Stomach (tissue), 9 donors: ENCODE results near the gene R3HCC1L. TPM values are rescaled to one million over a fixed set of nuclear protein-coding genes. Genes with fewer than 3 reads are reported as not detected.

Experiments used
- DNase-seq, 2 donors: peaks; one replicate each; pipeline versions ENCODE4 v3.0.0 to v3.0.0-alpha.2; 2013 to 2019
- H3K27ac ChIP-seq, 5 donors: fragments of 200-600 bp in 4 of 5; sonication (generic) in 4 of 5; one replicate each; pipeline ENCODE4 v1.5.1; 2013 to 2019; ENCODE audit warnings: mild to moderate bottlenecking in 1 of 5, moderate library complexity in 1 of 5
- H3K27me3 ChIP-seq, 3 donors: fragments of 200-600 bp; sonication (generic); one replicate each; pipeline ENCODE4 v1.5.1; 2017 to 2019; ENCODE audit warnings: mixed run types in 1 of 3
- H3K36me3 ChIP-seq, 4 donors: fragments of 200-600 bp; sonication (generic); 1 replicate in 3 of 4; 2 replicates in 1 of 4; pipeline ENCODE4 v1.5.1; 2016 to 2019
- H3K4me1 ChIP-seq, 4 donors: fragments of 200-600 bp; sonication (generic); one replicate each; pipeline ENCODE4 v1.5.1; 2016 to 2019
- H3K4me3 ChIP-seq, 4 donors: fragments of 200-600 bp; sonication (generic) in 3 of 4; one replicate each; pipeline ENCODE4 v1.5.1; 2016 to 2019; ENCODE audit warnings: mild to moderate bottlenecking in 1 of 4
- H3K9me3 ChIP-seq, 4 donors: fragments of 200-600 bp; sonication (generic); one replicate each; pipeline ENCODE4 v1.5.1; 2016 to 2019
- EP300 ChIP-seq: sonication (generic); formaldehyde crosslinking; IDR thresholded peaks from one replicate; pipeline ENCODE4 v1.6.1; 2017; ENCODE audit warnings: antibody characterized with exemption
- POLR2A ChIP-seq, 4 donors: fragments of 450-650 bp; IDR thresholded peaks; one replicate each; pipeline ENCODE4 v1.6.1; 2016; ENCODE audit warnings: antibody characterized with exemption in 4 of 4, control low read depth in 2 of 4, mild to moderate bottlenecking in 1 of 4, moderate library complexity in 1 of 4
- POLR2AphosphoS5 ChIP-seq, 3 donors: sonication (generic); formaldehyde crosslinking; IDR thresholded peaks; one replicate each; pipeline ENCODE4 v1.6.1; 2016; ENCODE audit warnings: antibody characterized with exemption in 3 of 3
- WGBS, 5 donors: extraction: QIAGEN DNeasy Blood & Tissue Kit in 3 of 5; methylation state at CpG; one replicate each; pipeline versions ENCODE4 v1.1.5 to v1.1.7; 2013 to 2018; 5-methylcytosine and 5-hydroxymethylcytosine counted together
- intact Hi-C: fragments of 100-400 bp; cut with DNase I; formaldehyde crosslinking; loops from one replicate; pipeline ENCODE4 v1.15.1; 2023; ENCODE audit warnings: low total_unique reads
- polyA plus RNA-seq, 3 donors: library from polyadenylated mRNA; stranded (reverse); fragments of 200-250 nt; gene quantifications; one replicate each; pipeline ENCODE4 v1.2.3, GENCODE V29; 2013
- total RNA-seq, 5 donors: library from RNA; depleted of rRNA; stranded (reverse); fragments of >200 nt; gene quantifications; one replicate each; pipeline versions ENCODE4 v1.1.0 to v1.2.3, GENCODE V29; 2014 to 2016
- TF ChIP-seq, protein P1 (sequence below), 7 experiments: fragments of 450-650 bp in 4 of 7; fragments of 200-600 bp in 3 of 7; sonication (generic) in 3 of 7; IDR thresholded peaks; one replicate each; pipeline ENCODE4 v1.5.1; 2016 to 2019; ENCODE audit warnings: antibody characterized with exemption in 7 of 7, control low read depth in 2 of 7, mild to moderate bottlenecking in 1 of 7
- donor health status: healthy with polysubstance abuse.
- donor health status: Bipolar disorder and iron deficiency.
- donor health status: healthy.

Gene R3HCC1L
- total and polyA plus RNA-seq, 8 donors, result 7.3 to 97.6 (median 15.3) TPM

DNA sequence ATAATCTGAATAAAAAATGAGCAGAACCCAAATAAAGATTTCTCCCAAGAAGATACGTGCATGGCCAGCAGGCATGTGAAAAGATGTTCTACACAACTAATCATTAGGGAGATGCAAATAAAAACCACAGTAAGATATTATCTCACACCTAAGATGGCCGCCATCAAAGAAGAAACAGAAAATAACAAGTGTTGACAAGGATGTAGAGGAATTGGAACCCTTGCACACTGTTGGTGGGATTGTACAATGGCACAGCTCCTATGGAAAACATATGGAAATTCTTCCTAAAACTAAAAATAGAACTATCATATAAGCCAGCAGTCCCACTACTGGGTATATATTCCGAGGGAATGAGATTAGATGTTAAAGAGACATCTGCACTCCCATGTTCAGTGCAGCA is 60.2 kb downstream of the R3HCC1L start:
- Histone ChIP-seq H3K27me3 (no peaks in the 10 kb centered on the region), H3K4me1 (peaks cover 0 to 23% (median 4%) of the 10 kb centered on the region in 4 donors), H3K9me3 (no peaks in the 10 kb centered on the region), H3K4me3 (no peak overlapping the region), H3K27ac (no peak overlapping the region), H3K36me3 (peaks cover 0 to 3% (median 0%) of the 10 kb centered on the region in 4 donors)
- 95 to 98% (median 96%) methylated on average over 3 of the region's 3 CpGs for WGBS, 5 donors
- DNase-seq, result no peak
- TF ChIP-seq, protein P1, sequence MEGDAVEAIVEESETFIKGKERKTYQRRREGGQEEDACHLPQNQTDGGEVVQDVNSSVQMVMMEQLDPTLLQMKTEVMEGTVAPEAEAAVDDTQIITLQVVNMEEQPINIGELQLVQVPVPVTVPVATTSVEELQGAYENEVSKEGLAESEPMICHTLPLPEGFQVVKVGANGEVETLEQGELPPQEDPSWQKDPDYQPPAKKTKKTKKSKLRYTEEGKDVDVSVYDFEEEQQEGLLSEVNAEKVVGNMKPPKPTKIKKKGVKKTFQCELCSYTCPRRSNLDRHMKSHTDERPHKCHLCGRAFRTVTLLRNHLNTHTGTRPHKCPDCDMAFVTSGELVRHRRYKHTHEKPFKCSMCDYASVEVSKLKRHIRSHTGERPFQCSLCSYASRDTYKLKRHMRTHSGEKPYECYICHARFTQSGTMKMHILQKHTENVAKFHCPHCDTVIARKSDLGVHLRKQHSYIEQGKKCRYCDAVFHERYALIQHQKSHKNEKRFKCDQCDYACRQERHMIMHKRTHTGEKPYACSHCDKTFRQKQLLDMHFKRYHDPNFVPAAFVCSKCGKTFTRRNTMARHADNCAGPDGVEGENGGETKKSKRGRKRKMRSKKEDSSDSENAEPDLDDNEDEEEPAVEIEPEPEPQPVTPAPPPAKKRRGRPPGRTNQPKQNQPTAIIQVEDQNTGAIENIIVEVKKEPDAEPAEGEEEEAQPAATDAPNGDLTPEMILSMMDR (IDR thresholded peaks at IDR 0.05), result no peak
- no peak for TF ChIP-seq POLR2A (IDR thresholded peaks at IDR 0.05)
- TF ChIP-seq EP300, result no peak
- TF ChIP-seq POLR2AphosphoS5 (IDR thresholded peaks at IDR 0.05), result no peak
- intact Hi-C loops, result no loop called here

DNA sequence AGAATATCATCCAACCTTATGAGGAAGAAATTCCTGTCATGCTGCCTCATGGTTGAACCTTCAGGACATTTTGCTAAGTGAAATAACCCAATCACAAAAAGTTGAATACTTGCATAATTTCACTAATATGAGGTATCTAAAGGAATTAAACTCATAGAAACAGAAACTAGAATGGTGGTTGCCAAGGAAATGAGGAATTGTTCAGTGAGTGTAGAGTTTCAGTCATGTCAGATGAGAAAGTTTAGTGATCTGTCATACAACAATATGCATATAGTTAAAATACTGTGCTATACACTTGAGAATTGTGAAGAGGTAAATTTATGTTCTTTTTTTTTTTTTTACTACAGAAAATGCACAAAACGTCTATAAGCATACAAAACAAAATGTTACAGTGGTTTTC is 60.7 kb downstream of the R3HCC1L start:
- intact Hi-C loops, result no loop called here
- Histone ChIP-seq H3K36me3 (peaks cover 0 to 3% (median 0%) of the 10 kb centered on the region in 4 donors), H3K4me1 (peaks cover 0 to 23% (median 4%) of the 10 kb centered on the region in 4 donors), H3K27me3 (no peaks in the 10 kb centered on the region), H3K9me3 (no peaks in the 10 kb centered on the region), H3K4me3 (no peak overlapping the region), H3K27ac (no peak overlapping the region)
- no peak for DNase-seq
- TF ChIP-seq POLR2AphosphoS5 (IDR thresholded peaks at IDR 0.05) (no peak), POLR2A (IDR thresholded peaks at IDR 0.05) (no peak)
- TF ChIP-seq, protein P1 (IDR thresholded peaks at IDR 0.05), result no peak
- 62 to 90% (median 73%) methylated on average over 1 of the region's 1 CpG for WGBS, 5 donors

DNA sequence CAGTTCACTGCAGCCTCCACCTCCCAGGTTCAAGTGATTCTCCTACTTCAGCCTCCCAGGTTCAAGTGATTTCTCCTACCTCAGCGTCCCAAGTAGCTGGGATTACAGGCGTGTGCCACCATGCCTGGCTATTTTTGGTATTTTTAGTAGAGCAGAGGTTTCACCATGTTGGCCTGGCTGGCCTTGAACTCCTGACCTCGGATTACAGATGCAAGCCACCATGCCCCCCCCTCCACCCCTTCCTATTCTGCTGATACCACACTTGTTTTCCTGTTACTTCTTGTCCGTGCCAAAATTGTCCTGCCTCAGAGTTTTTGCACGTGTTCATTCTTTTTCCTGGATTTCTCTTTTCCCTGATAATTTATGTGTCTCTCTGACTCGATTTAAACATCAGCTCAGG is 62.5 kb downstream of the R3HCC1L start:
- WGBS, 5 donors, result 89 to 95% (median 93%) methylated on average over 6 of the region's 6 CpGs
- DNase-seq, result no peak

DNA sequence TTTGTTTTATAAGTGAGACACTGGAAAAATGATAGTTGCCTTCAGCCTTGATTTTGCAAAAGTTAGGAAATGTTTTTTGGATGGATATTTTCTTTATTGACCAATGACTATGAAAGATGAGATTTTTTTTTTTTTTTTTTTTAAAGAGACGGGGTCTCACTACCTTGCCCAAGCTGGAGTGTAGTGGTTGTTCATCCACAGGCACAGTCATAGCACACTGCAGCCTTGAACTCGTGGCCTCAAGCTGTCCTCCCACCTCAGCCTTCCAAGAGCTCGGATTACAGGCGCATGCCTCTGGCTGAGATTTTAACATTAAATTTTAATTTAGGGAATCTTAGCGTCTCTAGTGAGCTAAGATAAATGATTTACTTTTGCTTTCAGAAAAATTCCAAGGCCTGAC is 67.3 kb downstream of the R3HCC1L start:
- TF ChIP-seq, protein P1 (IDR thresholded peaks at IDR 0.05), result no peak
- TF ChIP-seq POLR2AphosphoS5 (IDR thresholded peaks at IDR 0.05), result no peak
- no peak for TF ChIP-seq EP300
- peaks cover 0 to 23% (median 4%) of the 10 kb centered on the region in 4 donors for H3K4me1 ChIP-seq
- no peaks in the 10 kb centered on the region for H3K36me3 ChIP-seq
- no peak overlapping the region for H3K4me3 ChIP-seq
- no peak for DNase-seq
- WGBS, 5 donors, result 91 to 97% (median 94%) methylated on average over 5 of the region's 5 CpGs
- no peaks in the 10 kb centered on the region for H3K27me3 ChIP-seq
- H3K9me3 ChIP-seq, result no peaks in the 10 kb centered on the region
- no peak overlapping the region for H3K27ac ChIP-seq
- intact Hi-C loops, result no loop called here

More for the DNA sequence above, 62.5 kb downstream of the R3HCC1L start:
- H3K27ac ChIP-seq, result no peak overlapping the region
- peaks cover 0 to 23% (median 4%) of the 10 kb centered on the region in 4 donors for H3K4me1 ChIP-seq
- no peak overlapping the region for H3K4me3 ChIP-seq
- no peaks in the 10 kb centered on the region for H3K9me3 ChIP-seq
- peaks cover 0 to 3% (median 0%) of the 10 kb centered on the region in 4 donors for H3K36me3 ChIP-seq
- intact Hi-C loops, result no loop called here
- TF ChIP-seq POLR2A (IDR thresholded peaks at IDR 0.05), result no peak
- TF ChIP-seq, protein P1 (IDR thresholded peaks at IDR 0.05), result no peak
- no peak for TF ChIP-seq EP300
- no peak for TF ChIP-seq POLR2AphosphoS5 (IDR thresholded peaks at IDR 0.05)
- H3K27me3 ChIP-seq, result no peaks in the 10 kb centered on the region
